GM21390 (cell line): ENCODE results near the gene GPBP1.

ENCODE experiments used
- ATAC-seq: cut with Tn5 transposase; IDR thresholded peaks from one replicate; pipeline ENCODE4 v1.9.1; 2021; ENCODE audit not compliant: unreplicated experiment

Gene GPBP1

DNA sequence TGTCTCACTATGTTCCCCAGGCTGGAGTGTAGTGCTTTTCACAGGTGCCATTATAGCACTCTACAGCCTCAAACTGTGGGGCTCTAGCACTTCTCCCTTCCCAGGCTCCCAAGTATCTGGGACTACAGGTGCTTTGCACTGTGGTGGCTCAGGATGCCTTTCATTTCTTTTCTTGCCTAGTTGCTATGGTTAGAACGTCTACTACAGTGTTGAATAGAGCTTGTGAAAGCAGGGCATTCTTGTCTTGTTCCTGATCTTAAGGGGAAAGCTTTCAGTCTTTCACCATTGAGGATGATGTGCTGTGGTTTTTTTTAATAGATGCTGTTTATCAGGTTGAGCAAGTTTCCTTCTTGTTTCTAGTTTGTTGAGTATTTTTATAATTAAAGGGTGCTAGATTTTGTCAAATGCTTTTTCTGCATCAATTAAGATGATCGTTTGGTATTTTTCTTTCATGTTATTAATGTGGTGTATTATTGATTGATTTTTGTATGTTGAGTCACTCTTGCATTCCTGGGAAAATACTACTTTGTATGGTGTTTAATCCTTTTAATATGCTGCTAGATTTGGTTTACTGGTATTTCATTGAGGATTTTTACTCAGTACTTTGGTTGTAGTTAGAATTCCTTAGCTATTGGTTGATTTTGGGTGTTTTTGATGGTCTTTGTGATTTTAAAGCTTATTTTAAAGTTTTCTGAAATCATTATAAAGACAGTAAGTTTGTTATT, 35.6 kb downstream of the GPBP1 start:
- ATAC-seq: no peak

DNA sequence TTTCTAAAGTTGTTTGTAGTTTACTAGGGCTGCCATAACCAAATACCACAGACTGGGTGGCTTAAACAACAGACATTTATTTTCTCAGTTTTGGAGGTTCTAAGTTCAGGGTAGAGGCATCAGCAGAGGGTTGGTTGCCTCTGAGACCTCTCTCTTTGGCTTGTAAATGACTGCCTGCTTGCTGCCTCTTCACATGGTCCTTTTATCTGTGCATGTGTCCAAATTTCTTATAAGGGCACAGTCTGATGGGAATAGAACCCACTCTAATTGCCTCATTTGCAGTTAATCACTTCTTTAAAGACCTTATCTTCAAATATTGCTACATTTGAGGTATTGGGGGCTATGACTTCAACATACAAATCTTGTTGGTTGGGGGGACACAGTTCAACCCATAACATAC, 36.8 kb downstream of the GPBP1 start:
- no peak for ATAC-seq

GRCh38 chr5:57211039-57211438, 37.2 kb downstream of the GPBP1 start:
- no peak for ATAC-seq

- no peak for ATAC-seq
Observed at GRCh38 chr5:57215629-57216195, 41.9 kb downstream of the GPBP1 start.

- ATAC-seq: no peak
Observed at GRCh38 chr5:57216714-57217113, 42.9 kb downstream of the GPBP1 start.

DNA sequence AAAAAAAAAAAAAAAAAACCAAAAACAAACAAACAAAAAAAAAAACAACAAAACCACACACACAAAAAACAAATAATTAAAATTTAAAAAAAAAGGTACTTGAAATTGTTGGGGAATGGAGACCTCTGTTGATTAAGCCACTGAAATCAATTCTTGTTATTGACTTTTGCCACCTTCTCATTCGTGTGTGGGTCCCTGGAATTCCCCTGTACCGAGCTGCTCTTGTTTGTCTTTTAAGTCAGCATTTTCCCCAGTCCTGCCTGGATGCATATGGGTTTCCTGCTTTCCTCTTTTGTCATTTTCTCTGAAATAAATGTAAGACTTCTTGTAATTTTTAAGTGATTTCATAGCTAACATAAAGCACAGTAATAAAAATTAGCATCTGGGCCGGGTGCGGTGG, 45.5 kb downstream of the GPBP1 start:
- ATAC-seq: no peak

GRCh38 chr5:57221049-57221568, 47.2 kb downstream of the GPBP1 start:
- ATAC-seq: no peak

- no peak for ATAC-seq
Observed at GRCh38 chr5:57225553-57225952, 51.7 kb downstream of the GPBP1 start.

DNA sequence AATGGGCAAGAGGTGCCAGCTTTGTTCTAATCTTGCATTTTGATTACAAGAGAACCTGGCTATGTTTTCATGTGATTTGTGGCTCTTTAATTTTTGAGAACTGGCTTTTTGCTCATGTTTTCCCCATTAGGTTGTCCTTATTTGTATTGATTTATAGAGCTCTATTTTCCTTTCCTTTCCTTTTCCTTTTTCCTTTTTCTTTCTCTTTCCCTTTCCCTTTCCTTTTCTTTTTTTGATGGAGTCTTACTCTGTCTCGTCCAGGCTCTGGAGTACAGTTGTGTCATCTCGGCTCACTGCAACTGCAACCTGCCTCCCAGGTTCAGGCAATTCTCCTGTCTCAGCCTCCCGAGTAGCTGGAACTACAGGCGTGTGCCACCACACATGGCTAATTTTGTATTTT, 55.5 kb downstream of the GPBP1 start:
- no peak for ATAC-seq

DNA sequence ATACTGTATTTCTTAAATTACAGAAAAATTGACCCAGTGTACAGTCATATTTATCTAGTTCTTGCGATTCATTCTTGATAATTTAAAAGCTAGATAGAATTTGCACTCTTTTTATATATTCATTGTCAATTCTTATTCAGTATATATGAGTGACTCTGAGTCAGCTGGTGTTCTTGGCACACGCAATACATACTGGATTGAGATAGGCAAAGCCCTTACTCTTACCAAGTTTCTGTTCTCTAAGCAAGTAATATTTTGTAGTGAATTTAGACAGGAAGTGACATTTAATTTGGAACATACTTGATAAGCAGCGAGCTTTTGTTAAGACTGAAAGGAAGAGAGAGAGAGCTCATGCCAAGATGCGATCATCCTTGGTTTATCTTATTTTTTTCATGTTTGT, 57.7 kb downstream of the GPBP1 start:
- ATAC-seq: no peak

DNA sequence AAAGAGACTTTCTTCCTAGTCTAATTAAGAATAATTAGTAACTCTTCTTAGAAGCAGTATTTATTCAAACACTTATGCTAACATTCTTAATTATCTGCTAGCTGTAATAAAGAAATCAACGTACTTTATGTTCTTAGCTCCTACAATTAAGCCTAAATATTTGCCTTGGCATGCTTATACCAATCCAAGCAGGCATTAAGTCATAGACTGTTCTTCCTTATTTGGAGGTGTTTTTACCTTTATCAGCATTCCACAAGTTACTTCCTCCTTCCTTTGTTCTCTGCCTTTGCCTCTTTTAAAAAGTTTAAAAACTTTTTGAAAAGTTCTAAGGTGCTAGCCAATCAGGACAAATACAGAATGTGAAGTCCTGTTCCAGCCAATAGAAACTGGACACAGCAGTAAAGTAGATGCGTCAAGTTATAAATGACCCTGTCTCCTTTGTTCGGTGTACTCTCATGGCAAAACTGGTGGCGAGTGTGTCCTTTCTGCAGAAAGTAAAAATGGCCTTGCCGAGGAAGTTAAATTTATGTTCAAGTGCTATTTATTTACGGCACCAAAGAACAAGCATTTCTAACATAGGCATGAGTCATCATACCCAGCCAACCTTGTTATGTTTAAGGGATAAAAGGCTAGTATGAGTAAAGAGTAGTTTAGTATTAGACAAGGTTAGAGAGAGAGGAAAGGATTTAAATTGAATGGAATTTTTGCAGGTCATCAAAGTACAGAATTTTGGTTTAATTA, 58.6 kb downstream of the GPBP1 start:
- ATAC-seq: no peak

DNA sequence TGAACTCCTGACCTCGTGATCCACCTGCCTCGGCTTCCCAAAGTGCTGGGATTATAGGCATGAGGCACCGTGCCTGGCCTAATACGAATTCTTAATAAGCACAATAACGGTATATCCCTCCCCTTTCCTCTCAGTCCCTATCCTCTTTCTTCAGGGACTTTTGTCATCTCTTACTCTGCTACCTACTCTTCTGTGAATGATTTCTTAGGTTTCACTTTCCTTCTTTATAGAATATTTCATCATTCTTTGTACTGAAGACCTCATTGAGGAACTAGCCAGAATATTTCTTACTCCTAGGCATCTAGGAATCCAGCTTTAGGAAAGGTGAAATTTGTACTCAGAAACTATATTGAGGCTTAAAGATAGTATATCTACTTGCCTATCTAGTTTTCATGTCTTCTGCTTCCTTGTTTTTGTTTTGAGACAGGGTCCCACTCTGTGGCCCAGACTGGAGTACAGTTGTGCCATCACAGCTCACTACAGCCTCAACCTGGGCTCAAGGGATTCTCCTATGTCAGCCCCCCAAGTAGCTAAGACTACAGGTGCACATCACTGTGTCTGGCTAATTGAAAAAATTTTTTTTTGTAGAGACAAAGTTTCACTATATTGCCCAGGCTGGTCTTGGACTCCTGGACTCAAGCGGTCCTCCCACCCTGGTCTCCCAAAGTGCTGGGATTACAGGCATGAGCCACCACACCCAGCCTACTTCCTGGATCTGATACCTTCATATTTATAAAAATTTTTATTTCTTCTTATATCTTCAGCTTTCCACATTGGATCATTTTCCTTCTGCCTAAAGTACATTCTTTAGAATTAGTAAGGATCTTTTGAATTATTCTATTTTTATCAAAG, 69.7 kb downstream of the GPBP1 start:
- ATAC-seq: no peak

DNA sequence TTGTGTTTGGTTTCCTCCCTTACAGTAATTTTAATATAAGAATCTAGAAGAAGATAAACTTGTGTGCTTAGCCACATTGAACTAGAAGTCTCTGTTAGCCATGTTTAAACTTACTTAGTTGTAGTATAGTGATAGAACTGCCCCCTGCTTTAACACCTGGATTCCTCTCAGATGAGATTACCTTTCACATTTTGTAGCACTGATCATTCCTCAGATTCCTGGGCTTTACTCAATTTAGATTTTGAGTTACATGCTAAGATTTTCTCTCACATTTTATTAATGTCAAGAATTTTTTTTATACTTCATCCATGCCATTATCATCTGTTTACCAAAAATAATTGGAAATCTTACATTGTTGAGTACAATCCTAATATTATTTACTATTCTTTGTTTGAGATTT, 70.5 kb downstream of the GPBP1 start:
- ATAC-seq: no peak

- ATAC-seq: no peak
Observed at GRCh38 chr5:57246426-57246825, 72.6 kb downstream of the GPBP1 start.

DNA sequence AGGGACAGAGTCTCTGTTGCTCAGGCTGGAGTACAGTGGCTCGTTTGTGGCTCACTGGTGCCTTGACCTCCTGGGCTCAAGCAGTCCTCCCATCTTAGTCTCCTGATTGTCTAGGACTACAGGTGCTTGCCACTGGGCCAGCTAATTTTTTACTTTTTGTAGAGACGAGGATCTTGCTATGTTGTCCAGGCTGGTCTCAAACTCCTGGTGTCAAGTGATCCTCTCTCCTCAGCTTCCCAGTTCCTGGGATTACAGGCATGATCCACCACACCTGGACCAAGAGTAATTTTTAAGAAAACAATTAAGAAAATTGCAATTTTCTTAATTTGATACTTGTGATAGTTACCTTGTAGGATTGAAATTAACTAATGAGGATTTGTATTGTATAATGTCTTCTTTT, 73.9 kb downstream of the GPBP1 start:
- no peak for ATAC-seq

DNA sequence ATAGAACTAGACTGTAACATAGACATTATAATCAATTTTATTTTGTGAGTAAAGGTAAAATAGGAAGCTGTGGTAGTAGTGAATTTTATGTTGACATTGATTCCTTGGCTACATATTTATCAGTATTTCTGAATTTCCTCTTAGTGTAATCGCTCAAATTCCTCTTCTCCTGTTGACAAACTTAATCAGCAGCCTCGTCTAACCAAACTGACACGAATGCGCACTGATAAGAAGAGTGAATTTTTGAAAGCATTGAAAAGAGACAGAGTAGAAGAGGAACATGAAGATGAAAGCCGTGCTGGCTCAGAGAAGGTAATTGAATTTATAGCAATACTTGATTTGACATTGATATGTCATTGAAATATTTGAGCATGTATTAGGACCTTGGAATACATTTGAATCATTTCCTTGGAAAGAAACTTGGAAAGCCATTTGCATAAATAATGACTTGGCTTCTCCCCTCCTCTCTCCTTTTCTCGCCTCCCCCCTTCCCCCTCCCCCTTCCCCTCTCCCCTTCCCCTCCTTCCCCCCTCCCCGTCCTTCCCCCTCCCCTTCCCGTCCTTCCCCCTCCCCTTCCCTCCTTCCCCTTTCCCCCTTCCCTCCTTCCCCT, 75.5 kb downstream of the GPBP1 start:
- no peak for ATAC-seq

DNA sequence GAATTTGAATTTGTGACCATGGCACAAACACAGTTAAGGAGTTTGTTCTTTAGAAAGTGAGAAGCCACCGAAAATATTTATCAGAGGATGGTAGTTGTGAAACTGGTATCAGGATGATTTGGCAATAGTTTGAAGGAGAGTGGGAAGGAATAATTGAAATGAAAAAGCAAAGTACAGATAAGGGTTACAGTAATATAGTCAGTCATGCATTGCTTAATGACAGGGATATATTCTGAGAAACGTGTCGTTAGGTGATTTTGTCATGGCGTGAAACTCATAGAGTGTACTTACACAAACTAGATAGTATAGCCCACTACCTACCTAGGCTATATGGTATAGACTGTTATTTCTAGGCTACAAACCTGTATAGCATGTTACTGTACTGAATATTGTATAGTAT, 84.2 kb downstream of the GPBP1 start:
- no peak for ATAC-seq

DNA sequence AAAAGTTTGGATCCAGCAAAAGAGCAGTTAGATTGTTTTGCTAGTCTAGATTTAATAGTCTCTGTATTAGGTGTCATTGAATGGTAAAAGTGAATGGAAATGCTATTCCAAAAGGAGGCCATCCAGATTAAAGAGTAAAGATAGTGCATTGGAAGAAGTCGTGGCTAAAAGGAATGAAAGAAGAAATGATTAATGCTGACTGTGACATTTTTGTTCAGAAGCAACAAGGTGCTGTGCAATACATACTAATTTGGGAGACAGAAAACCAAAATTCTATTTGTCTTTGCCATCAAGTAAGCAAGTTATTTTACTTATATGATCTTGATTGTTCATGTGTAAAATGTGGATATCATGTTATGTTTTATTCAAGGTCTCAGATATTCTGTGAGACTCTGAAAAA, 85.1 kb downstream of the GPBP1 start:
- ATAC-seq: no peak

DNA sequence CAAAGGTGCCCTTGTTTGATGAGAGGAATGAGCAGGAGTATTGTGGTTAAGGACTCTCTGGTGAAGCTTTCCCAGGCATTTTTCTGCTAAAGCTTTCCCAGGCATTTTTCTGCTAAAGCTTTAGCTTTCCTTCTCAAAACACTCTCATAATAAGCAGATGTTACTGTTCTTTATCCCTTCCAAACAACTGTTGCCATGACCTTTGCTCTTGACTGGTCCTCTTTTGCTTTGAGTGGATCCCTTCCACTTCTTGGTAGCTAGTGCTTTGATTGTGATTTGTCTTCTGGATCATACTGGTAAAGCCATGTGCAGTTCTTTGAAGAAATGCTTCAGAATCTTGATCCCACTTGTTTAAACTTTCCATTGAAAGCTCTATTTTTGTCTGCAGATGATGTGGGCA, 85.8 kb downstream of the GPBP1 start:
- no peak for ATAC-seq

DNA sequence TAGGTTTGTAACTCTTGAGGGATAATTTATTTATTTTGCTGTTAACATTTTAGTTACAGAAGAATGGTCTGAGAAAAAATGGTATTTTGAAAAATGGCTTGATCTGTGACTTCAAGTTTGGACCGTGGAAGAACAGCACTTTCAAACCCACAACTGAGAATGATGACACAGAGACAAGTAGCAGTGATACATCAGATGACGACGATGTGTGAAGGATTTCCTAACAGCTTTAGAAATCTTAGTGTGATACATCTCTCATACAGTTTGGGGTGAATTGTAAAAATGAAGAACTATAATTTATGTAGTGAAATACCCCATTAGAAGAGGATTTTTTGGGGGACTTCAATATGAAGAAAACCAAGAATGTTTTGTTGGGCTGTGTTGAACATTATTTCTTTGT, 88.7 kb downstream of the GPBP1 start:
- ATAC-seq: no peak

DNA sequence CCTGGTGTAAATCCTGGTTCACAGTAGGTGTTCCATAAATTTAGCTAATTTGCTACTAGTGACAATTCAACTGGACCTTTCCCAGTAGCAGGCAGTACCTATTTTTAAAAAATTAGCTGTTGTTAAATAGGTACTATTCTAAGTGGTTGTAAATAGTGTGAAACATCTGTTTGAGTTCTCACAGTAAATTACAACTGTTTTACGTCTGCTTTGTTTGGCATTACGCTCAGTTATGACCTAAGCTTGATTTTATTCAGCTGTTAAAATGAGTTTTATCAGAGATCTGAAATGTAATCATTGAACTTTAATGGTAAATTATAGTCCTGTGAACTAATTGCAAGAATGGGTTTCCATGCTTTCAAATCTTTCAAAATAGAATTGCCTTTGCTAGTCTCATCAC, 93.9 kb downstream of the GPBP1 start:
- no peak for ATAC-seq
